C4-2B (cell line): ENCODE results near the gene SEC14L2.

Experiments used
- H3K27ac ChIP-seq: fragments of 450-650 bp; 2 replicates; pipeline ENCODE4 v1.5.1; 2017
- CTCF ChIP-seq: fragments of 450-650 bp; conservative IDR thresholded peaks from 2 replicates; pipeline ENCODE4 v1.5.1; 2017; ENCODE audit warnings: mild to moderate bottlenecking
- ZFX ChIP-seq: fragments of 450-650 bp; IDR thresholded peaks from 2 replicates; pipeline ENCODE4 v1.6.1; 2017

SEC14L2 gene

DNA sequence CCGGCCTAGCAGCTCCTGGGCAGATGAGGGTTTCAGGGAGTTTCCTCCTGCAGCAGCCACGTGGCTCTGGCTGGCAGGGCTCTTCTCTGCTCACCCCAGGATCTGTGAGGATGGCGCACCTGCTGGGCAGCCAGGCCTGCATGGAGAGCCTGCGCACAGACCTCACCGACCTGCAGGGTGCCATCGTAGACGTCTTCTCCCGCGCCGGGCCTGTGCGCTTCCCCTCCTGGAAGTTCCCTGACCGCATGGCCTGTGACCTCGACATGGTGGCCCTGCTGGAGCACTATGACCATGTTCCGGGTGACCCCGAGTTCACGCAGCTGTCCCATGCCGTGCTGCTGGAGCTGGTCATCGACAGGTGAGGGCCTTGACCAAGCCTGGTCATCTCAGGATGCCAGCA lies 30.9 kb upstream of the SEC14L2 start:
- H3K27ac ChIP-seq, result no peak overlapping the region
- TF ChIP-seq CTCF (no peak), ZFX (no peak)

GRCh38 chr22:30368420-30368819 lies 28.4 kb upstream of the SEC14L2 start:
- H3K27ac ChIP-seq, result no peak overlapping the region
- no peak for TF ChIP-seq ZFX
- TF ChIP-seq CTCF, result no peak

GRCh38 chr22:30370641-30371230 lies 26.1 kb upstream of the SEC14L2 start:
- H3K27ac ChIP-seq, result no peak overlapping the region
- TF ChIP-seq ZFX (no peak), CTCF (no peak)

- no peak overlapping the region for H3K27ac ChIP-seq
- TF ChIP-seq CTCF, result no peak
- TF ChIP-seq ZFX, result no peak
Observed at GRCh38 chr22:30371321-30371720, 25.5 kb upstream of the SEC14L2 start.

DNA sequence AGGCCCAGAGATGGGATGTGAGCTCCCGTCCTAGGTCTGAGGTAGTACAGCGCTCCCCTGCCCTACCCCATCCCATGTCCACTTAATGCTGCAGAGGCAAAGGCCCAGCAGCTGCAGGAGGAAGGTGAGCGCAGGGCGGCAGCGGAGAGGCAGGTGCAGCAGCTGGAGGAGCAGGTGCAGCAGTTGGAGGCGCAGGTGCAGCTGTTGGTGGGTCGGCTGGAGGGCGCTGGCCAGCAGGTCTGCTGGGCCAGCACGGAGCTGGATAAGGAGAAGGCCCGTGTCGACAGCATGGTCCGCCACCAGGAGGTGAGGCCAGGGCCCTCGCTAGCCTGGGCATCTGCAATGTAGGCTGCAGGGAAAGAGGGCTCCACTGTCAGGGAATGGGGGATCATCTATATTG lies 24.8 kb upstream of the SEC14L2 start:
- no peak for TF ChIP-seq ZFX
- no peak for TF ChIP-seq CTCF
- H3K27ac ChIP-seq, result no peak overlapping the region

- no peak for TF ChIP-seq CTCF
- TF ChIP-seq ZFX, result no peak
- H3K27ac ChIP-seq, result no peak overlapping the region
Observed at GRCh38 chr22:30372915-30373314, 23.9 kb upstream of the SEC14L2 start.

DNA sequence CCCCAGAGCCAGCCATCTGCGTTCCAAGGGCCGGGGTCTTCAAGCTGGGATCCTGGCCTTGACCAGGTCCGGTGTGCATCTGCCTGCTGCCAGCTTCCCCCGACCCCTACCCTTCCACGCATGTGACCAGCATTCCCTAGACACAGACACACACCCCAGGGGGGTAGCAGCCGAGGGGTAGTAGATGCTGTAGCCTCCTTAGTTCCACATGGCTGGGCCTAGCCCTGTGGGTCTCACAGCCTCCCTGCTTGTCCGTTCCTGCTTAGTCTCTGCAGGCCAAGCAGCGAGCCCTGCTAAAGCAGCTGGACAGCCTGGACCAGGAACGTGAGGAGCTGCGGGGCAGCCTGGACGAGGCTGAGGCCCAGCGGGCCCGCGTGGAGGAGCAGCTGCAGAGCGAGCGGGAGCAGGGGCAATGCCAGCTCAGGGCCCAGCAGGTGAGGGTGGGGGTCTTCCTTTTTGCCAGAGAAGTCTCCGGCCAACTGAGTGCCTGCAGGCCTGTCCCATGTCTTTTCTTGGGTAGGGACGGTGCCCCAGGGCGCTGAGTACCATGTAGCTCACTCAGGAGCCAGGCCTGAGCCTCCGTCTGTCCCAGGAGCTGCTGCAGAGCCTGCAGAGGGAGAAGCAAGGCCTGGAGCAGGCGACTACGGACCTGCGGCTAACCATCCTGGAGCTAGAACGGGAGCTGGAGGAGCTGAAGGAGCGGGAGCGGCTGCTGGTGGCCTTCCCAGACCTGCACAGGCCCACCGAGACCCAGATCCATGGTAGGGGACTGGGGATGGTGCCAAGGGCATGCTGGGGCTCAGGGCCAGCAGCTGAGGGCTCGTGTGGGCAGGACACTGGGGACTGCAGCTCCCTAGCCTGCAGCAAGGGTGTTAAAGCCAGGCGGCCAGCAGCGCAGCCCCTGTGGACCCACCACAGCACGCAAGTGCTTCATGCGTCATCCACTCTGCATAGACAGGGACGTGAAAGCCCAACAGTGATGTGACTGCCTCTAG lies 23.2 kb upstream of the SEC14L2 start:
- no peak overlapping the region for H3K27ac ChIP-seq
- no peak for TF ChIP-seq ZFX
- TF ChIP-seq CTCF, result no peak
